Measurements from ENCODE around the gene NUP210L.
"Not testable (repeated sequence)": the region's sequence is repeated elsewhere in the genome, so short reads cannot be mapped to it uniquely, and the experiment has no call there.

The NUP210L gene

GRCh38 chr1:154097873-154098272 lies 57.0 kb downstream of the NUP210L start:
- DNase-seq (ENCODE audit: low read depth), result no peak

GRCh38 chr1:154095456-154096060 lies 59.3 kb downstream of the NUP210L start:
- no peak for DNase-seq (ENCODE audit: low read depth)

- DNase-seq (ENCODE audit: low read depth), result no peak
Measured at GRCh38 chr1:154094411-154094810, 60.5 kb downstream of the NUP210L start.

GRCh38 chr1:154093699-154094098 lies 61.2 kb downstream of the NUP210L start:
- DNase-seq (ENCODE audit: low read depth), result no peak

- DNase-seq (ENCODE audit: low read depth), result no peak
Measured at GRCh38 chr1:154091706-154092105, 63.2 kb downstream of the NUP210L start.

GRCh38 chr1:154087574-154087973 lies 67.3 kb downstream of the NUP210L start:
- no peak for DNase-seq (ENCODE audit: low read depth)

- not testable (repeated sequence) for DNase-seq (ENCODE audit: low read depth)
Measured at GRCh38 chr1:154083057-154083456, 71.8 kb downstream of the NUP210L start.

GRCh38 chr1:154081386-154082126 lies 73.3 kb downstream of the NUP210L start:
- no peak for DNase-seq (ENCODE audit: low read depth)

- no peak for DNase-seq (ENCODE audit: low read depth)
Measured at GRCh38 chr1:154076413-154076812, 78.5 kb downstream of the NUP210L start.

GRCh38 chr1:154075746-154076145 lies 79.1 kb downstream of the NUP210L start:
- DNase-seq (ENCODE audit: low read depth), result no peak

- DNase-seq (ENCODE audit: low read depth), result no peak
Measured at GRCh38 chr1:154062309-154062708, 92.6 kb downstream of the NUP210L start.

- DNase-seq (ENCODE audit: low read depth), result not testable (repeated sequence)
Measured at GRCh38 chr1:154047436-154047835, 107.4 kb downstream of the NUP210L start.

- DNase-seq (ENCODE audit: low read depth), result not testable (repeated sequence)
Measured at GRCh38 chr1:154033697-154034096, 121.2 kb downstream of the NUP210L start.

- no peak for DNase-seq (ENCODE audit: low read depth)
Measured at GRCh38 chr1:154019940-154020339, 134.9 kb downstream of the NUP210L start.

- DNase-seq (ENCODE audit: low read depth), result no peak
Measured at GRCh38 chr1:154019269-154019668, 135.6 kb downstream of the NUP210L start.

GRCh38 chr1:154014154-154014907 lies 140.5 kb downstream of the NUP210L start:
- DNase-seq (ENCODE audit: low read depth), result no peak

GRCh38 chr1:154012543-154012942 lies 142.3 kb downstream of the NUP210L start:
- DNase-seq (ENCODE audit: low read depth), result not testable (repeated sequence)

- DNase-seq (ENCODE audit: low read depth), result no peak
Measured at GRCh38 chr1:154012129-154012528, 142.7 kb downstream of the NUP210L start.

GRCh38 chr1:154006136-154006535 lies 148.7 kb downstream of the NUP210L start:
- DNase-seq (ENCODE audit: low read depth), result no peak

GRCh38 chr1:154000420-154000819 lies 154.5 kb downstream of the NUP210L start:
- DNase-seq (ENCODE audit: low read depth), result no peak

GRCh38 chr1:153996882-153997281 lies 158.0 kb downstream of the NUP210L start:
- DNase-seq (ENCODE audit: low read depth), result not testable (repeated sequence)

- no peak for DNase-seq (ENCODE audit: low read depth)
Measured at GRCh38 chr1:153995640-153996039, 159.2 kb downstream of the NUP210L start.

- DNase-seq (ENCODE audit: low read depth), result no peak
Measured at GRCh38 chr1:153995202-153995601, 159.7 kb downstream of the NUP210L start.

Measured in activated T-cell treated with anti-CD3 and anti-CD28 coated beads for 48 hours (primary cell).